Tibial nerve (tissue), 3 donors: ENCODE data around the gene SERPINA6.

Source experiments
- POLR2A ChIP-seq, 2 donors: fragments of 450-650 bp; IDR thresholded peaks; one replicate each; pipeline ENCODE4 v1.6.1; 2017; ENCODE audit warnings: antibody characterized with exemption in 2 of 2, mild to moderate bottlenecking in 2 of 2, moderate library complexity in 2 of 2
- TF ChIP-seq, protein P1 (sequence below), 5 experiments: fragments of 200-600 bp in 3 of 5; fragments of 450-650 bp in 2 of 5; sonication (generic) in 3 of 5; IDR thresholded peaks; one replicate each; pipeline ENCODE4 v1.5.1; 2016 to 2019; ENCODE audit warnings: antibody characterized with exemption in 5 of 5, mild to moderate bottlenecking in 3 of 5, moderate library complexity in 2 of 5

DNA sequence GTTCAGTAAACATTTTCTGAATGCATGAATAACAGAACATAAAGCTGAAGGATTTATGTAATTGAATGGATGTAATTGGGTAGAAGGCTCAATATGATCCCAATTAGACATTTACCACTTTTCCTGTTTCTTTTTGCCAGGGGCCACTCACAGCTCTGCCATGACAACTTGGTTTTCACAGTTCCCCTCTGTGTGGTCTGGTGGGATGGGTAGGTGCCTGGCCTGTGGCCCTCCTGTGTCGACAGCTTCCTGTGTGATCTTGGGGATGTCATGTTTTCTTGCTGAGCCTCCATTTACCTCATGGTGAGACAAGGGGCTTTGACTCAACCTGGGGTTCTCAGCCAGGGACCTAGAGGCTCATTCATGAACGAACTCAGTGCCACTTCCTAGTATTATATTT, 17.5 kb downstream of the SERPINA6 start:
- TF ChIP-seq, protein P1, sequence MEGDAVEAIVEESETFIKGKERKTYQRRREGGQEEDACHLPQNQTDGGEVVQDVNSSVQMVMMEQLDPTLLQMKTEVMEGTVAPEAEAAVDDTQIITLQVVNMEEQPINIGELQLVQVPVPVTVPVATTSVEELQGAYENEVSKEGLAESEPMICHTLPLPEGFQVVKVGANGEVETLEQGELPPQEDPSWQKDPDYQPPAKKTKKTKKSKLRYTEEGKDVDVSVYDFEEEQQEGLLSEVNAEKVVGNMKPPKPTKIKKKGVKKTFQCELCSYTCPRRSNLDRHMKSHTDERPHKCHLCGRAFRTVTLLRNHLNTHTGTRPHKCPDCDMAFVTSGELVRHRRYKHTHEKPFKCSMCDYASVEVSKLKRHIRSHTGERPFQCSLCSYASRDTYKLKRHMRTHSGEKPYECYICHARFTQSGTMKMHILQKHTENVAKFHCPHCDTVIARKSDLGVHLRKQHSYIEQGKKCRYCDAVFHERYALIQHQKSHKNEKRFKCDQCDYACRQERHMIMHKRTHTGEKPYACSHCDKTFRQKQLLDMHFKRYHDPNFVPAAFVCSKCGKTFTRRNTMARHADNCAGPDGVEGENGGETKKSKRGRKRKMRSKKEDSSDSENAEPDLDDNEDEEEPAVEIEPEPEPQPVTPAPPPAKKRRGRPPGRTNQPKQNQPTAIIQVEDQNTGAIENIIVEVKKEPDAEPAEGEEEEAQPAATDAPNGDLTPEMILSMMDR (IDR thresholded peaks at IDR 0.05) = no peak
- TF ChIP-seq POLR2A (IDR thresholded peaks at IDR 0.05) = no peak
